MM.1S (cell line): ENCODE results near the gene ACTG1.

Source experiments
- DNase-seq: peaks from one replicate; pipeline ENCODE4 v3.0.0-alpha.2; 2015
- H2AFZ ChIP-seq: fragments of 300-600 bp; sonication (generic); 2 replicates; pipeline ENCODE4 v1.6.0; 2016; ENCODE audit warnings: antibody characterized with exemption, low read length
- H3F3A ChIP-seq: fragments of 300-600 bp; sonication (generic); 2 replicates; pipeline ENCODE4 v1.6.1; 2016; ENCODE audit warnings: mild to moderate bottlenecking, antibody characterized with exemption, low read length, moderate library complexity, mixed read lengths; ENCODE audit not compliant: insufficient read depth
- H3K27ac ChIP-seq: fragments of 300-600 bp; sonication (generic); 2 replicates; pipeline ENCODE4 v1.5.1; 2016; ENCODE audit warnings: mild to moderate bottlenecking, low read length
- H3K27me3 ChIP-seq: fragments of 300-600 bp; sonication (generic); replicated peaks from 2 replicates; pipeline ENCODE4 v1.6.0; 2016; ENCODE audit warnings: low read length; ENCODE audit not compliant: insufficient read depth
- H3K36me3 ChIP-seq: fragments of 300-600 bp; sonication (generic); replicated peaks from 2 replicates; pipeline ENCODE4 v1.6.1; 2016; ENCODE audit warnings: mild to moderate bottlenecking, low read length, mixed read lengths; ENCODE audit not compliant: insufficient read depth
- H3K4me1 ChIP-seq: fragments of 300-600 bp; sonication (generic); 2 replicates; pipeline ENCODE4 v1.6.1; 2016; ENCODE audit warnings: low read length, mixed read lengths
- H3K4me2 ChIP-seq: fragments of 300-600 bp; sonication (generic); 2 replicates; pipeline ENCODE4 v1.6.0; 2016; ENCODE audit warnings: low read depth, low read length
- H3K4me3 ChIP-seq: fragments of 300-600 bp; sonication (generic); 2 replicates; pipeline ENCODE4 v1.5.1; 2016; ENCODE audit warnings: low read length, mixed read lengths
- H3K79me2 ChIP-seq: fragments of 300-600 bp; sonication (generic); 2 replicates; pipeline ENCODE4 v1.6.1; 2016; ENCODE audit warnings: mixed run types, low read length, mixed read lengths
- H3K9ac ChIP-seq: fragments of 300-600 bp; sonication (generic); 2 replicates; pipeline ENCODE4 v1.6.1; 2016; ENCODE audit warnings: low read length, mixed read lengths
- H3K9me2 ChIP-seq: fragments of 300-600 bp; sonication (generic); replicated peaks from 2 replicates; pipeline ENCODE4 v1.6.1; 2016; ENCODE audit warnings: mild to moderate bottlenecking, low read length, mixed read lengths; ENCODE audit not compliant: insufficient read depth
- H3K9me3 ChIP-seq: fragments of 300-600 bp; sonication (generic); replicated peaks from 2 replicates; pipeline ENCODE4 v1.6.1; 2016; ENCODE audit warnings: mild to moderate bottlenecking, low read length, mixed read lengths; ENCODE audit not compliant: insufficient read depth
- H4K20me1 ChIP-seq: fragments of 300-600 bp; sonication (generic); 2 replicates; pipeline ENCODE4 v1.6.1; 2016; ENCODE audit warnings: mild to moderate bottlenecking, low read length, moderate library complexity, mixed read lengths; ENCODE audit not compliant: insufficient read depth
- EZH2 ChIP-seq: fragments of 300-600 bp; sonication (generic); optimal IDR thresholded peaks from 2 replicates; pipeline ENCODE3; 2017; ENCODE audit warnings: low read depth, mild to moderate bottlenecking, antibody characterized with exemption, low read length, mixed read lengths
- EZH2phosphoT487 ChIP-seq: fragments of 300-600 bp; sonication (generic); IDR thresholded peaks from 2 replicates; pipeline ENCODE4 v1.6.1; 2018; ENCODE audit warnings: antibody characterized with exemption, low read length
- TF ChIP-seq, protein P1 (sequence below): fragments of 300-600 bp; sonication (generic); IDR thresholded peaks from 2 replicates; pipeline ENCODE4 v1.5.1; 2016; ENCODE audit warnings: antibody characterized with exemption, low read length, mixed read lengths

ACTG1 gene

DNA sequence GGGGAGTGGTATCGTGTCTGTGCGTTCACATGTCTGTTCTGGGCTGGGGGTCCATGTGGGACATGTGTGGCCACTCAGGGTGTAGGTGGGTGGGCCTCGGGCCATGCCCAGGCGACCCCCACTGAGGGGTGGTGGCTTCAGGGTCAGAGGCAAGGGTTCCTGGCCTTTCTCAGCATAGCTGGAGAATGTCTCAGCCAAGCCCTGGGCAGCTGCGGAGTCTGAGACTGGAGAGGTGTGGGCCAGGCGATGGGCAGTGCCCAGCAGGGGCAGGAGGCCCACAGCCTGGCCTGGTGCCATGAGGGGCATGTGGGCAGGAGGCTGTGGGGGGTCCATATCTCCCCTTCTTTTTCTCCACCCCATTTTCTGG is 16.8 kb upstream of the ACTG1 start:
- no peaks in the 10 kb centered on the region for H3F3A ChIP-seq
- H3K4me1 ChIP-seq: 0 out of 2 replicates have a peak, but pooled peaks cover 6% of the 10 kb centered on the region
- no peaks in the 10 kb centered on the region for H4K20me1 ChIP-seq
- no peaks in the 10 kb centered on the region for H3K79me2 ChIP-seq
- no peak for TF ChIP-seq EZH2phosphoT487
- TF ChIP-seq EZH2: no peak
- TF ChIP-seq, protein P1, sequence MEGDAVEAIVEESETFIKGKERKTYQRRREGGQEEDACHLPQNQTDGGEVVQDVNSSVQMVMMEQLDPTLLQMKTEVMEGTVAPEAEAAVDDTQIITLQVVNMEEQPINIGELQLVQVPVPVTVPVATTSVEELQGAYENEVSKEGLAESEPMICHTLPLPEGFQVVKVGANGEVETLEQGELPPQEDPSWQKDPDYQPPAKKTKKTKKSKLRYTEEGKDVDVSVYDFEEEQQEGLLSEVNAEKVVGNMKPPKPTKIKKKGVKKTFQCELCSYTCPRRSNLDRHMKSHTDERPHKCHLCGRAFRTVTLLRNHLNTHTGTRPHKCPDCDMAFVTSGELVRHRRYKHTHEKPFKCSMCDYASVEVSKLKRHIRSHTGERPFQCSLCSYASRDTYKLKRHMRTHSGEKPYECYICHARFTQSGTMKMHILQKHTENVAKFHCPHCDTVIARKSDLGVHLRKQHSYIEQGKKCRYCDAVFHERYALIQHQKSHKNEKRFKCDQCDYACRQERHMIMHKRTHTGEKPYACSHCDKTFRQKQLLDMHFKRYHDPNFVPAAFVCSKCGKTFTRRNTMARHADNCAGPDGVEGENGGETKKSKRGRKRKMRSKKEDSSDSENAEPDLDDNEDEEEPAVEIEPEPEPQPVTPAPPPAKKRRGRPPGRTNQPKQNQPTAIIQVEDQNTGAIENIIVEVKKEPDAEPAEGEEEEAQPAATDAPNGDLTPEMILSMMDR: no peak
- peaks cover 17% of the 10 kb centered on the region for H3K27me3 ChIP-seq
- no peaks in the 10 kb centered on the region for H3K36me3 ChIP-seq
- no peak overlapping the region for H3K9ac ChIP-seq
- H3K9me2 ChIP-seq: no peaks in the 10 kb centered on the region
- H3K27ac ChIP-seq: no peak overlapping the region
- H3K9me3 ChIP-seq: no peaks in the 10 kb centered on the region
- no peak for DNase-seq
- H2AFZ ChIP-seq: no peak overlapping the region
- no peak overlapping the region for H3K4me3 ChIP-seq
- H3K4me2 ChIP-seq: no peak overlapping the region

DNA sequence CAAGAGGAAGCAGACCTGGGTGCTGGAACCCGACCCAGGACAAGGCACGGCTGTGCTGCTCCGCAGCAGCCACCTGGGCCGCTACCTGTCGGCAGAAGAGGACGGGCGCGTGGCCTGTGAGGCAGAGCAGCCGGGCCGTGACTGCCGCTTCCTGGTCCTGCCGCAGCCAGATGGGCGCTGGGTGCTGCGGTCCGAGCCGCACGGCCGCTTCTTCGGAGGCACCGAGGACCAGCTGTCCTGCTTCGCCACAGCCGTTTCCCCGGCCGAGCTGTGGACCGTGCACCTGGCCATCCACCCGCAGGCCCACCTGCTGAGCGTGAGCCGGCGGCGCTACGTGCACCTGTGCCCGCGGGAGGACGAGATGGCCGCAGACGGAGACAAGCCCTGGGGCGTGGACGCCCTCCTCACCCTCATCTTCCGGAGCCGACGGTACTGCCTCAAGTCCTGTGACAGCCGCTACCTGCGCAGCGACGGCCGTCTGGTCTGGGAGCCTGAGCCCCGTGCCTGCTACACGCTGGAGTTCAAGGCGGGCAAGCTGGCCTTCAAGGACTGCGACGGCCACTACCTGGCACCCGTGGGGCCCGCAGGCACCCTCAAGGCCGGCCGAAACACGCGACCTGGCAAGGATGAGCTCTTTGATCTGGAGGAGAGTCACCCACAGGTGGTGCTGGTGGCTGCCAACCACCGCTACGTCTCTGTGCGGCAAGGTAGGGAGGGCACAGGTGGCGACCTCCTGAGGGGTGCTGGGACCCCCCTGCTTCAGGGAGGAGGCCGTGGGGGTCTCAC is 16.2 kb upstream of the ACTG1 start:
- Histone ChIP-seq H3K27ac (no peak overlapping the region), H3K79me2 (no peaks in the 10 kb centered on the region), H3K27me3 (peaks cover 19% of the 10 kb centered on the region), H3K4me3 (no peak overlapping the region), H3K9me3 (no peaks in the 10 kb centered on the region), H2AFZ (no peak overlapping the region), H3F3A (no peaks in the 10 kb centered on the region), H3K4me1 (0 out of 2 replicates have a peak, but pooled peaks cover 4% of the 10 kb centered on the region), H3K9ac (no peak overlapping the region), H3K4me2 (no peak overlapping the region), H3K9me2 (no peaks in the 10 kb centered on the region), H4K20me1 (no peaks in the 10 kb centered on the region), H3K36me3 (no peaks in the 10 kb centered on the region)
- DNase-seq: no peak
- TF ChIP-seq EZH2phosphoT487 (no peak), EZH2 (no peak)
- TF ChIP-seq, protein P1: no peak

GRCh38 chr17:81528384-81528650 is 15.7 kb upstream of the ACTG1 start:
- no peak overlapping the region for H3K4me3 ChIP-seq
- H3K27ac ChIP-seq: no peak overlapping the region

More at GRCh38 chr17:81528384-81528650, 15.7 kb upstream of the ACTG1 start:
- Histone ChIP-seq H3K27me3 (peaks cover 21% of the 10 kb centered on the region), H3K4me1 (no peaks in the 10 kb centered on the region), H3K79me2 (no peaks in the 10 kb centered on the region), H3F3A (no peaks in the 10 kb centered on the region), H3K9ac (no peak overlapping the region), H2AFZ (no peak overlapping the region), H4K20me1 (no peaks in the 10 kb centered on the region), H3K9me2 (no peaks in the 10 kb centered on the region), H3K9me3 (no peaks in the 10 kb centered on the region), H3K4me2 (no peak overlapping the region), H3K36me3 (no peaks in the 10 kb centered on the region)
- no peak for DNase-seq
- TF ChIP-seq, protein P1: no peak
- TF ChIP-seq EZH2 (no peak), EZH2phosphoT487 (no peak)
